ENCODE data around the gene STKLD1. TPM values are rescaled to one million over a fixed set of nuclear protein-coding genes. Genes with fewer than 3 reads are reported as not detected.
"Not testable (repeated sequence)": the region's sequence is repeated elsewhere in the genome, so short reads cannot be mapped to it uniquely, and the experiment has no call there.

Gene STKLD1
- total RNA-seq, 1 experiment from 2014 or later = 1.1 TPM

DNA sequence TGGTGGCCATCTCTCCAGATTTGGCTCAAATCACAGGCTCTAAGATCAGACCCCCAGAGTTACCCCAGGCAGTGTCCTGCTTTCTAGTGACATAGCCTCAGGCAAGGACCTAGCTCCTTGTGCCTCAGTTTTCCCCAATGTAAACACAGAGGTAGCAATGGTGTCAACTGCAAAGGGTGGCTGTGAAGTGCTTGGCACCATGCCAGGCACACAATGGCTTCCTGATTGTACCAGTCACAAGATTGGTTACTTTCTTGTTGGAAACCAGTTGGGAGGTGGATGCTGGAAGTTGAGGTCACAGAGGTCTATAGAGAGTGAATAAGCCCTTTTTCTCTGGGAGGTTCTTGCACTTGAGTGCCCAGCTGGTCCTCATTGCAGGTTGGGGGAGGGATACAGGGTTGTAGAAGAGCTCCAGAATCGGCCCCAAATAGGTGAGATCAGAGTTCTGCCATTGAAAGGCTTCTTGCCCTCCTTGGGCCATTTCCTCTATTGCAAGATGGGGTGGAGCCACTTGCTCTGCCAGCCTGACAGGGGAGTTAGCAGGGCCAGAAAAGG, 2.3 kb downstream of the STKLD1 start:
- DNase-seq (ENCODE audit: low spot score) = no peak
- in situ Hi-C loops (cut with HindIII; ENCODE audit: low sequenced_read_pairs) = loop anchor here (5.0 kb wide), 1 partner anchor 39 kb away; the partner anchor contains the start of gene REXO4

DNA sequence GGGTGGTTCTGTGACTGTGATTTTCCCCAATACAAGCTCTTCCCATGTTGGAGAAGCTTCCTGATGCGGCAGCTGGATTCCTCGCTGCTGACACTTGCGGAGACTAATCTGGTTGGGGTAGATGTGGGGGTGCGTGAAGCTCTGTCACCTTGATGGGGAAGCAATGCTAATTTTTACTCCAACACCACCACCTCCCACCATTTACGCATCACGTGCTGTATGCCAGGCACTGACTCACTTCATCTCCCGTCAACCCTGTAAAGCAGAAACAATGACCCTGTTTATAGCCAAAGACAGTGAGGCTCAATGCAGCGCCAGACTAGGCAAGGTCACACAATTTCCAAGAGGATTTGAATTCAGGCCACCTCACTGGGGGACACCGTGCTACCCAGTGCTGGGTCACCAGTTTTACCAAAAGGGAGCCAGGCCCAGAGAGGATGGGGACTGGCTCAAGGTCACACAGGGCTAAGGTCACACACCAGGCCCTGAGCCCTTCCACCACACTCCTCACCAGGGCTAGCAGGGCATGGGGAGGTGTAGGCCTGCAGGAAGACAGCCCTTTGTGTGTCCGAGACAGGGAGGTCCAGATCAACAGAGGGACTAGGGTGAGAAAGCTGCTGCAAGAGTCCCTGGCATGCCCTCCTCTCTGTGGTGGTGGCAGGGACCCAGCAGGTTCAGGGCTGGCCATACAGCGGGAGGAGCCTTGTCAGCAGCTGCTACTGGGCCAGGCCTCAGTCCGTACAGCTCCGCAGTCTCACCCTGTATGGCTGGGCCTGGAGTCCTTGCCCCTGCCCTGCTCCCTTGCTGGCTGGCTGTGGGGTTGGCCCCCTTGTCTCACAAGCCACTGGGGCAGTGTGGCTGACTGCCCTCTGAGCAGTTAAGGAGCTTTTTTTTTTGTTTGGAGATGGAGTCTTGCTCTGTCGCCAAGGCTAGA, 3.3 kb downstream of the STKLD1 start:
- in situ Hi-C loops (cut with HindIII; ENCODE audit: low sequenced_read_pairs) = loop anchor here (5.0 kb wide), 1 partner anchor 38 kb away; the partner anchor contains the start of gene REXO4
- DNase-seq (ENCODE audit: low spot score) = no peak

DNA sequence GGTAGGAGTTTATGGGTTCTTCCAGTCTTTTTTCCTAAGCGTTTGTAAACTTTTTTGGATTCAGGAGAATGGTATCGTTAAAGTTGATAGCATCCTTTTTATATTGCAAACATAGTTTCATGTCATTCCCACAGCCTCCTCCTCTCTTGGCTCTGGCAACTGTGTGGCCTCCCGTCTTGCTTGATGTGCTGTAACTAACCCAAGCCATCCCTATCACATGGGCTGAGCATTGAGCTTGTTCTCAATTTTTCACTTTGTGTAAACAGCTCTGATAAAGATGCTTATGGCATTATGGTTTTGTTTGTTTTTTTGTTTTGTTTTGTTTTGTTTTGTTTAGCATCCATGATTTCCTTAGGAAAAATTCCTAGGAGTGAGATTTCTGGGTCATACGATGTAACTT, 4.6 kb downstream of the STKLD1 start:
- in situ Hi-C loops (cut with HindIII; ENCODE audit: low sequenced_read_pairs) = no loop called here
- no peak for DNase-seq (ENCODE audit: low spot score)

DNA sequence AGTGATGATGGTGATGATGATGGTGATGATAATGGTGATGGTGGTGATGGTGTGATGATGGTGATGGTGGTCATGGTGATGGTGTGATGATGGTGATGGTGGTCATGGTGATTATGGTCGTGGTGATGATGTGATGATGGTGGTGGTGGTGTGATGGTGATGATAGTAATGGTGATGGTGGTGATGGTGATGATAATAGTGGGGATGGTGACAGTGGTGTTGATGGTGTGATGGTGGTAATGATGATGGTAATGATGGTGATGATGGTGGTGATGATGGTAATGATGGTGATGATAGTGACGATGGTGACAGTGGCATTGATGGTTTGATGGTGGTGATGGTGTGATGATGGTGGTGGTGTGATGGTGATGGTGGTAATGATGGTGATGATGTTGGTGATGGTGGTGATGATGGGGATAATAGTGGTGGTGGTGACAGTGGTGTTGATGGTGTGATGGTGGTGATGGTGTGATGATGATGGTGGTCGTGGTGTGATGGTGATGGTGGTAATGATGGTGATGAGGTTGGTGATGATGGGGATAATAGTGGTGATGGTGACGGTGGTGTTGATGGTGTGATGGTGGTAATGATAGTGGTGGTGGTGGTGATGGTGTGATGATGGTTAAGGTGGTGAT, 6.5 kb downstream of the STKLD1 start:
- DNase-seq (ENCODE audit: low spot score) = no peak
- in situ Hi-C loops (cut with HindIII; ENCODE audit: low sequenced_read_pairs) = no loop called here

DNA sequence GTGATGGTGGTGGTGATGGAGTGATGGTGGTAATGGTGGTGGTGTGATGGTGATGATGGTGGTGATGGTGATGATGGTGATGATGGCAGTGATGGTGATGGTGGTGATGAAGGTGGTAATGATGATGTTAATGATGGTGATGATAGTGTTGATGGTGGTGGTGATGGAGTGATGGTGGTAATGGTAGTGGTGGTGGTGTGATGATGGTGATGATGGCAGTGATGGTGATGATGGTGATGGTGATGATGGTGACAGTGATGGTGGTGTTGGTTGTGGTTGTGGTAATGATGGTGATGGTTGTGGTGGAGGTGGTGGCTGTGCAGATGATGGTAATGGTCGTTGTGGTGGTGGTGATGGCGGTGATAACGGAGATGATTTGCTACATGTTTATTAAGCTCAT, 7.3 kb downstream of the STKLD1 start:
- DNase-seq (ENCODE audit: low spot score) = no peak
- in situ Hi-C loops (cut with HindIII; ENCODE audit: low sequenced_read_pairs) = no loop called here

DNA sequence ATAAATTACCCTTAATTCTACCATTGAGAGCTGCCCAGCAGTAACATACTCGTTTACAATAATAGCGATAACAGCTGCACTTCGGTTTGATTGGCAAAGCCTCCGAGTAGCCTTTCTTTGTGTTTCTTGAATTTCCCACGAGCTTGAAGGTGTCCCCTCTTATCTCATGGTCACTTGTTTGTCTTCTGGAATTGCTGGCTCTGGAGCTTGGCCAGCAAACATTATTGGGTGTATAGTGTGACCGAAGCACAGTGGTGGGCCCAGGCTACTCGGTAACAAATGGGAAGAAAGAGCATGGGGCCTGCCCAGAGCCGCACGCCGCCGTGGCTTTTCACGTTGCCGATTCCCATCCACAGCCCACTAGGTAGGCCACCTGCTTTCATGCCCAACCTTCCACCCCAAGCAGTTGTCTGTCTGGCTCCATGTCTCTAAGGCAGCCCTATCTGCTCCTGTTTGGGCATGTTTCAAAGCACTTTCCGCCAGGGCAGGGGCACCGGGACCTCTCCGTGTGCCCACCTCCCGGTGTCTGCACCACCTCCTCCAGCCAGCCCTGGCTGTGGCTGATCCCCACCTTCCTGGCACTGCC, 8.7 kb downstream of the STKLD1 start:
- no peak for DNase-seq (ENCODE audit: low spot score)
- in situ Hi-C loops (cut with HindIII; ENCODE audit: low sequenced_read_pairs) = no loop called here

DNA sequence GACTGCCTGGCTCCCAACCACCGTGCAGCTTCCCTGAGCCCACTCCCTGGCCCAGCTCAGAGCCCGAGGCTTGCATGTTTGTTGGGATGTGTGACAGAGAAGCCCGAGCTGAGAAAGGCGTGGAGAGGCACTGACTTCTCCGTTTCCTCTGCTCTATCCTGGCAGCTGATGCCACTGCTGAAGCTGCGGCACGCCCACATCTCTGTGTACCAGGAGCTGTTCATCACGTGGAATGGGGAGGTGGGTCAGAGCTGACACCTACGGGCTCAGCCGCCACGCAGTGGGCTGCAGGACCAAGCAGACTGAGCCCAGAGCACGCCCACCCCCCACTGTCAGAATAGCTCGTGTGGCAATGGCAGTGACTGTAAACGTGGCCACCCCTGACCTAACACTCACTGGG, 9.3 kb downstream of the STKLD1 start:
- DNase-seq (ENCODE audit: low spot score) = no peak
- in situ Hi-C loops (cut with HindIII; ENCODE audit: low sequenced_read_pairs) = no loop called here

DNA sequence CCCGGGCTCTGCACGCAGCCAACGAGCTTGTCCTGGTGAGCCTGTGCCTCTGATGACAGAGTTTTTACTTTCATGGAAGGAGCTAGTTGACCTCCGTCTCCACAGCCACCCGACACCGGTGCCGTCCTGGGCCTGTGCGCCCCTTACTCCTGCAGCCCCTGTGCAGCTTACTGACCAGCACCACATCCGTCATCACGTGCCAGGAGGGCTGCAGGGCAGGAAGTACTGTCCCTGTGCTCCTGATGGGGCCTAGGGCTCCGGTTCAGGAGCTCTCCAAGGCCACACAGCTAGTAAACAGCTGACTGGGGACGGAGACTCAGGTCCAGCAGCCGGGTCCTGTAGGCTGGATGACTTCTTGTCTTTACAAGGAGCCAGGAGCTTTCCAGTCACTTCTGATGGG, 10.2 kb downstream of the STKLD1 start:
- DNase-seq (ENCODE audit: low spot score) = no peak
- in situ Hi-C loops (cut with HindIII; ENCODE audit: low sequenced_read_pairs) = no loop called here

DNA sequence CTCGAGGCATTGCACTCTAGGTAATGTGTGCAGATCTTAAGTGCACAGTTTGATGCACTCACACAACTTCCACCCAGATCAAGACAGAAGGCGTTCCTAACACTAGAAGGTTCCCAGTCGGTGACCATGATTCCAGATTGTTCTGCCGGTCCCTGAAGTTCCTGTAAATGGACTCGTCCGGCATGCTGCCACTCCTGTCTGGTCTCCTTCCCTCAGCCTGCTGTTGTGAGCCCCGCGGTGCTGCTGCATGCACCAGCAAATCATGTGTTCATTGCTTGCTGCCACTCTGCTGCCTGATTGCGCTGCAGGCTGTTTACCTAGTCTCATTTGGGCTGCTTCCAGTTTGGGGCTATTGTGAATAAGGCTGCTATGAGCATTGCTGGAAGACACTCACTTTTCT, 11.5 kb downstream of the STKLD1 start:
- in situ Hi-C loops (cut with HindIII; ENCODE audit: low sequenced_read_pairs) = no loop called here

DNA sequence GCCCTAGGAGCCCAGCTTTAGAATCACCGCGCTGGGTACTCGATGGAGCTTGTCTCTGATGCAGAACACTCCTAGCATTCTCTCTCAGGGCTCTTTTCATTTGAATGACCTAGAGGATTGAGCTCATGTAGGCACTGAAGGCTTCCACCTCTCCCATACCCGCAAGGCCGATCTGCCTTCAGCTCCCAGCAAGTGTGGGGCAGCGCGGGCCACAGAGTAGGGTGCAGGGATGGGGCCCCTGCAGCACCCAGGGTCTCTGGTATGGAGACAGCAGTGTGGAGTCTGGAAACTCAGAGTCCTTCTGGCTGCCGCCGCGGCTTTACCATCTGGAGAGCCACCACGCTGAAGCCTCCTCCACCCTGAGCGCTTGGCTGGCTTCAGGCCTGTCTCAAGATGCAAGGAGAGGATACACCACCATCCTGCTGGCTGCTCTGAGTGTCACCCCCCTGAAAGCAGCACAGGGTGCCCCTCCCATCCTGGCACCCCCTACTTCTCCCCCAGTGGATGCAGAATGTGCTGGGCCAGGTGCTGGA, 12.9 kb downstream of the STKLD1 start:
- no peak for DNase-seq (ENCODE audit: low spot score)

More for the DNA sequence above, 11.5 kb downstream of the STKLD1 start:
- no peak for DNase-seq (ENCODE audit: low spot score)

DNA sequence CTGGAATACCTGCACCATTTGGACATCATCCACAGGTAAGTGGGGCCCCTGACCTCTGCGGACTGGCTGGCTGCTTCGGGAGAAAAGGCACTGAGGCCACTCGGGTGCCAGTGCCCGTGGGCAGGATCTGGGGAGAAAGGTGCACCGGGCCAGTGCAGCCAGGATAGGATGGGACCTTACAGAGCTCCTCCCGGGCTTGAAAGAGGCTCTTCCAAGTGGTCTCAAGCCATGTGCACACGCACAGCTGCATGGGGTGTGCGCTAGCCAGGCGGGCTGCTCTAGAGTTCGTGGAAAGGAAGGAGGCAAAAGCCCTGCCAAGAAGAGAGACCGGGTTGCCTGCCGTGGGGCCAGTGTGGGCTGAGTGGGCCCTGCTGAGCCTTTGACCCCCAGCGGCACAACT, 13.4 kb downstream of the STKLD1 start:
- no peak for DNase-seq (ENCODE audit: low spot score)
- in situ Hi-C loops (cut with HindIII; ENCODE audit: low sequenced_read_pairs) = no loop called here

More for the DNA sequence above, 12.9 kb downstream of the STKLD1 start:
- in situ Hi-C loops (cut with HindIII; ENCODE audit: low sequenced_read_pairs) = no loop called here

DNA sequence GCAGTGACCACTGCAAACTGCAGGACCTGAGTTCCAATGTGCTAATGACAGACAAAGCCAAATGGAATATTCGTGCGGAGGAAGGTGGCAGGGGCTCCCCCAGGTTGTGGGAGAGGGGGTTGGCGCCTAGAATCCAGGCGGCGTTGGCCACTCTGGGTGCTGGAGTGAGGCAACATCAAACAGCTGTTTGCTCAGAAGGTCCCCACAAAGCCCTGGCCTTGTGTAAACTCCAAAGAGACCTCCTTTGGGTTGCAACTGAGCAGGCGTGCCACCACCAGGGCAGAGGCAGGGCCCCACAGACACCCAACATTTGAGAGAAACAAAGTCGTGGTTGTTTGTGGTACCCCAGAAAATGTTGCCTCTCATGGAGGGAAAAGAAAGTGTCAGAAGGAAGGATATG, 14.5 kb downstream of the STKLD1 start:
- no peak for DNase-seq (ENCODE audit: low spot score)
- in situ Hi-C loops (cut with HindIII; ENCODE audit: low sequenced_read_pairs) = no loop called here

DNA sequence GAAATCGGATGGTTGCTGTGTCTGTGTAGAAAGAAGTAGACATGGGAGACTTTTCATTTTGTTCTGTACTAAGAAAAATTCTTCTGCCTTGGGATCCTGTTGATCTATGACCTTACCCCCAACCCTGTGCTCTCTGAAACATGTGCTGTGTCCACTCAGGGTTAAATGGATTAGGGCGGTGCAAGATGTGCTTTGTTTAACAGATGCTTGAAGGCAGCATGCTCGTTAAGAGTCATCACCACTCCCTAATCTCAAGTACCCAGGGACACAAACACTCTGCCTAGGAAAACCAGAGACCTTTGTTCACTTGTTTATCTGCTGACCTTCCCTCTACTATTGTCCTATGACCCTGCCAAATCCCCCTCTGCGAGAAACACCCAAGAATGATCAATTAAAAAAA, 15.3 kb downstream of the STKLD1 start:
- DNase-seq (ENCODE audit: low spot score); in situ Hi-C loops (cut with HindIII; ENCODE audit: low sequenced_read_pairs): not testable (repeated sequence)

DNA sequence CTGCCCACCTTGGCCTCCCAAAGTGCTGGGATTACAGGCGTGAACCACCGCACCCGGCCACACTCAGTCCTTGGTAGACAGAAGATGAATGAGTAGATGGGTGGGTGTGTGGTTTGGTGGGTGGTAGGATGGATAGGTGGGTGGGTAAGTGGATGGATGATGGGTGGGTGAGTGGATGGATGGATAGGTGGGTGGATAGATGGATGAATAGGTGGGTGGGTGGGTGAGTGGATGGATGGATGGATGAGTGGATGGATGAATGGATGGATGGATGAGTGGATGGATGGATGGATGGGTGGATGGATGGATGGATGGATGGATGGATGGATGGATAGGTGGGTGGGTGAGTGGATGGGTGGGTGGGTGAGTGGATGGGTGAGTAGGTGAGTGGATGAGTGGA, 16.1 kb downstream of the STKLD1 start:
- in situ Hi-C loops (cut with HindIII; ENCODE audit: low sequenced_read_pairs); DNase-seq (ENCODE audit: low spot score): not testable (repeated sequence)

DNA sequence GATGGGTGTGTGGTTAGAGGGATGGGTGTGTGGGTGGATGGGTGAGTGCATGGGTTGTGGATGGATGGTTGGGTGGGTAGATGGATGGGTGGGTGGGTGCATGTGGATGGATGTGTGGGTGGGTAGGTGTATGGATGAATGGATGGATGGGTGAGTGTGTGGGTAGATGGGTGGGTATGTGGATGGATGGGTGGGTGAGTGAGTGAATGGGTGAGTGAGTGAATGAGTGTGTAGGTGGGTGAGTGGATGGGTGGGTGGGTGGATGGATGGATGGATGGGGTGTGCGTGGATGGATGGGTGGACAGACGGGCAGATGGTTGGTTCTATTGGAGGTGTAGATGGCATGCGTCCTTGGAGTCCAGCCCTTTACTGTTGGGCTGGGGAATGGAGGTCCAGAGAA, 17.2 kb downstream of the STKLD1 start:
- no peak for DNase-seq (ENCODE audit: low spot score)
- in situ Hi-C loops (cut with HindIII; ENCODE audit: low sequenced_read_pairs) = no loop called here

DNA sequence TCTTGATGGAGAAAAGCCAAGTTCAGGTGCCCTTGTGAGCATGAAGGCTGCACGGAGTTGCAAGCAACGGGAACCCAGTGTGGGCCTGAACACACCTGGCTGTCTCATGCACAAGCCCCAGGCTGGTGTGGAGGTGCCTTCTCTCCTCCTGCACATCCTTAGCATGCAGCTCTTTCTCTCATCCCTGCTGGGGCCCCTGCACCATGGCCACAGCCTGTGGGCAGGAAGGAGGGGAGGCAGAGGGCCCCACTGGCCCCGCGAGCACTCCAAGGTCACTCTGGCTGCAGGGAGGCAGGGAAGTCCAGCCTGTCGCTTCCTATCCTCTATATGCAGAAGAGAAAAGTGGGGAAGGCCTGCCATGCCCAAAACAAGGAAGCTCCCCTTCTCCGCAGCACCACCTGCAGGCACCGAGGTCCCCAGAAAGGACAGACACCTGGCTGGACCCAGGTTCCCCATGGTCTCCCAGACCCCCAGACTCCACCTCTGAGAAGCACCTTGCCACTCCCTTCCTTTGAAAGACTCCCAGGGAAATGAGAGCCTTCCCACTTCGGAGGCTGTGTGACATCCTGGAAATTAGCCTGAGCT, 18.6 kb downstream of the STKLD1 start:
- in situ Hi-C loops (cut with HindIII; ENCODE audit: low sequenced_read_pairs) = no loop called here

DNA sequence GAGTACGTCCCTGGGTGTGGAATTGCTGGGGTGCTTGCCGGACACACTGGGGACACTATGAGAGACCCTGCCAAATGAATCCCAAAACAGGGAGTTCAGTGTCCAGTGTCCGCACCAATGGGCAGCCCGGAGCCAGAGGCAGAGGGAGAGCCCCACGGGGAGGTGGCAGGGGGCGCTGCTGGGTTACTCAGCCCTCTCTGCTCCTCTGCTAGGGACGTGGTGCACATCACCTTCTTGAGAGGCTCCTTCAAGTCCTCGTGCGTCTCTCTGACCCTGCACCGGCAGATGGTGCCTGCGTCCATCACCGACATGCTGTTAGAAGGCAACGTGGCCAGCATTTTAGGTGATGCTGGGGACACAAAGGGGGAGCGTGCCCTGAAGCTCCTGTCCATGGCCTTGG, 20.8 kb downstream of the STKLD1 start:
- DNase-seq (ENCODE audit: low spot score) = peak; percentile 26
- in situ Hi-C loops (cut with HindIII; ENCODE audit: low sequenced_read_pairs) = no loop called here

More for the DNA sequence above, 18.6 kb downstream of the STKLD1 start:
- DNase-seq (ENCODE audit: low spot score) = no peak

DNA sequence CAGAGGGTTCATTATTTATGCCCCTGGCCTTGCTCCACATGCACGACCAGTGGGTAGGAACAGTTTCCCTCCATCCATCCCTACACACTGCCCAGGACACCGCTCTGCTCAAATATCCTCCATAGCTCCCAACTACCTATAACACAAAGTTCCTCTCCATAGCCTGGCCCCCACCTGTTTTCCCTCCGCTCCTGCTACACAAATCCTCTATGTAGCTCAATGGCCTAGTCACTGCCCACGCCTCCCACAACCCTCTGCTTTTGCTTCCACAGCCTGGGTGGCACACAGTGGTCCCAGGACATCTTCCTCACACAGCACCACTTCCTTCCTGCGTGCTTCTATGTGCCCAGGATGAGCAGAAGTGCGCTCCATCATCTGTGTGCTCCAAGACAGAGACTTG, 21.2 kb downstream of the STKLD1 start:
- in situ Hi-C loops (cut with HindIII; ENCODE audit: low sequenced_read_pairs) = no loop called here
- DNase-seq (ENCODE audit: low spot score) = no peak

DNA sequence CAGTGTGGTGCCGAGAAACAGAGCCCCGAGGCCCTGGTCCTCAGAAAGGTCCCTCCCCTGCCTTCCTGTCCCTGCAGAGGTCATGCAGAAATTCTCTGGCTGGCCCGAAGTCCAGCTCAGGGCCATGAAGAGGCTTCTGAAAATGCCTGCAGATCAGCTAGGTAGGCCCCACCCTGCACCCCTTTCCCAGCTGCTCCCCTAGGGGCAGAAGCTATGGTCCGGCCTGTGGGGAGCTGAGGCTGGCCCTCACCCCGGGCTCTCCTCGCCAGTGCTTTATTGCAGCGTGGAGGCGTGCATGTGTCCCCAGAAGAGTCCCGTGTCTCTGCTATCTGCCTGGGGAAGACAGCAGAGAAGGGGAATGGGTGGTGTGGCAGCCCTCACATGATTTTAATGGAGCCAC, 21.7 kb downstream of the STKLD1 start:
- in situ Hi-C loops (cut with HindIII; ENCODE audit: low sequenced_read_pairs) = no loop called here
- no peak for DNase-seq (ENCODE audit: low spot score)

Data from G401 (cell line).